Measurements from ENCODE around the gene RPS2.
"Not testable (repeated sequence)": the region's sequence is repeated elsewhere in the genome, so short reads cannot be mapped to it uniquely, and the experiment has no call there.

Gene RPS2

DNA sequence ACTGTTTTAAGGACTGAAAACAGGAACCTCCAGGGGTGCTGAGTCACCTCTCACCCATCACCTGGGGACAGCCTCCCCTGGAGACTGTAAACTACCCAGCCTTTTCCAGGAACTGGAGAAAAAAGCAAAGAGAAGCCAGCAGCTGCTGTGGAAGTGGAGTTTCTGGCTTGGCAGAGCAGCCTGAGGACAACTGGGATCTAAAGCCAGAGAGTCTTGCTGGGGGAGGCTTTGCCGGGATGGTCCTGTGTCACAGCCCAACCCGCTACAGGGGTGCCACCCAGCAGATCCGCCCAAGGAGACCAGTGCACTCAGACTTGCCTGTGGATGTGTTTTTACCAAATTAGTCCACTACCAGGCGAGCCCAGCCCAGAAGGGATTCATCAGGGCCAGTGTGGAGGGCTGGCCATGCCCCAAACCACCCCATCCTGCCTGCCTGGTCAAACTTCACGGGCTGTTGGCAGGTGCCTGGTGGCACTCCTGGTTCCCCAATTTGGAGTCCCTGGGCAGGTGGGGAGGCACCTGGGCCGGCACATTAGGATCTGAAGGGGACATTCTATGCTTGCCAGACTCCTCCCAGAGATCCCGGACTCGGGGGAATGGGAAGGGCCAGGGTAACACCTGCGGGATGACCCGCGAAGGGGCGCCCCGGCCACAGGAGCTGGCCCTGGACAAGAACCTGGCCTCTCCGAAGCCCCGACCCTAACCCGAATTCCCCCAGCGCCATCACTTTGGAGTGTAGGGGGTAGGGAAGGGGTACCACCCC is 22.4 kb downstream of the RPS2 start:
- no peak for DNase-seq (ENCODE audit: low read depth in 2 of 2)

DNA sequence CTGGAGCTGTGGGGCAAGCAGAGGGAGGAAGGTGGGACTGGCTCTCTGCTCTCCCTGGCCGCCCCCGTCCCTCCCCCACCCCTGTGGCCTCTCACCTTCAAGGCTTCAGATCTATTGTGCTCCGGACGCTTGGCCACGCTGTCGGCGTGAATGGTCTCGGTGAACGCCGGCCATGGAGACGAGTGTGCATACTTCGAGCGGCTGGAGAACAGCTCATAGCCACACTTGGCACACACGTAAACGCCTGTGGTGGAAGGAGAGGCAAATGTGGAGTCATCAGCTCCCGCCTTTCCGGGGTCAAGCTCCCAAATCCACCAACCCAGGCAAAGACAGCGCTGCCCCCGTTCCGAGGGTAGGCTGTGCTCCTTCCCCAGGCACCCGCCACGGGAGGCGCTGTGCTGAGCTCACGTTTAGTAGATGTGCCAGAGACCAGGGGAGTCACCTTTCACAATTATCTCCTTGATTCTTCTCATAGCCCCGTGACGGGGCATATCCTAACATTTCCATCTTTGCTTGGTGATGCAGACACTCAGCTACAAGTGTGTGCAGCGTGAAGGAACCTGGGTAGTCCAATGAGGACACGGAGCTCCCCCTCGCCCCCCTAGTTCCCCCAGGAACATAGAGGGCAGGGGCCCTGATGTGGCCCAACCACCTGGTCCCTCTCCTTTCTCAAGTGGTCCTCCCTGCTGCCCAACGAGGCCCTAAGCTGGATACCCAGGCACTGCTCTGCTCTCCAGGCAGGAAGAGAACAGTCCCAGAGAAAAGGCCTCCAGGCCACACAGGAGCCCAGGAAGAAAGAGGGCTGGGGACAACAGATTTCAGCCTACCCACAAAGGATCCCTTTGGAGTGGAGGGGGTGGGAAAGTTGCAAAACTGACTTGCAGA is 23.2 kb downstream of the RPS2 start:
- no peak for DNase-seq (ENCODE audit: low read depth in 2 of 2)

DNA sequence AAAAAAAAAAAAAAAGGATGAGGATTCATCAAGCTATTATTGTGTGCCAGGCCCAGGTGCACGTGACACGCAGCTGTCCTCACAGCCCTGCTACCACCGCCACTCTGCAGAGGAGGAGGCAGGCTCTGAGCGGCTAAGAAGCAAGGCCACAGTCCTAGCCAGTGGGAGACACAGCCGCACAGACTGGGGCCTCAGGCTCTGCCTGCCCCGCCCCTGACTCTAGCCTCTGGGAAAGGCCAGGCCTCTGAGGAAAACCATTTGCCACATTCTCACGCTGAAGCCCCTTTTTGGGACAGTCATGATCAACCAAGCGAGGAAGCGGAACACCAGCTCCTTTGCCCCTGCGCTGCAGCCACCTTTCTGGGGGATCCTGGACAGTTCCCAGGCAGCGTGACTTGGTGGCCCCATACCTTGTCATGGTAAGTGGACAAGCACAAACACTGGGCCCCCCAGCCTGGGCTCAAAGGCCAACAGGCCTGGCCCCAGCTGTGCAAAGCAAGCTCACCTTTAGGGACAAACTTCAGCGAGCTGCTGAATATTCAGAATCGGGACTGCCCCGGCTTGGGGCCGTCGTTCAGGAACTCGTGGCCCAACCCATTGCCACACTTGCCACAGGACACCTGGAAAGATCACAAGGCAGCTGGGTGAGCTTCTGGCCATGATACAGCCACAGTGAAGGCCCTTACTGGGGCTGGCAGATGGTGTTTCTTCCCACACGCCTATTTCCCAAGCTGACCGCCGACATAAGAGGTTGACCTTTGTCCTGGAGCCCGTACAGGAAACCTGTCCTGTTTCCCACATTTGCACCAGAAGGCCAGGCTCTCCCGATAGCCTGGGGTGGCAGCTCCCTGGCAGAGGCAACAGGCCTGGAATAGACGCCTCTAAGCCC is 24.1 kb downstream of the RPS2 start:
- no peak for DNase-seq (ENCODE audit: low read depth in 2 of 2)

DNA sequence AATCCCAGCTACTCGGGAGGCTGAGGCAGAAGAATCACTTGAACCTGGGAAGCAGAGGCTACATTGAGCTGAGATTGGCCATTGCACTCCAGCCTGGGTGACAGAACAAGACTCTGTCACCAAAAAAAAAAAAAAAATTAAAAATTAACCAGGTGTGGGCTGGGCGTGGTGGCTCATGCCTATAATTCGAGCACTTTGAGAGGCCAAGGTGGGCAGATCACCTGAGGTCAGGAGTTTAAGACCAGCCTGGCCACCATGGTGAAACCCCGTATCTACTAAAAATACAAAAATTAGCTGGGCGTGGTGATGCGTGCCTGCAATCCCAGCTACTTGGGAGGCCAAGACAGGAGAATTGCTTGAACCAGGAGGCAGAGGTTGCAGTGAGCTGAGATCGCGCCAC is 24.8 kb downstream of the RPS2 start:
- not testable (repeated sequence) for DNase-seq (ENCODE audit: low read depth in 2 of 2)

DNA sequence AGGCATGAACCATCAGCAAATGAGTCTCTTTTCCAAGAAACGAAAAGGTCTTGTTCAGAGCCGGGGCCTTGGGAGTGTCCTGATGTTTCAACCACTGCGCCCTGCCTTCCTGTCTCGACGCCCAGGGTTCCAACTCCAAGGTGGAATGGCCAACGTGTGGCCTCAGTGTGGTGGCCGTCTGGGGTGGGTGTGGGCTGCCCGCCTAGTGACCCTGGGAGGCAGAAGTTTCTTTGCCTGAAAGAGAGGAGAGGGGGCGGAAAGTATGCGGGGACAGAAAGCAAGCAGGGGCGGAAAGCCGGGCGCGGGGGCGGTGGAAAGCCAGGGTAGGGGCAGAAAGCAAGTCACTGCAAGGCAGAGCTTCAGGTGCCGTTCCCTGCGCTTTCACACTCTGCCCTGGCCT is 25.7 kb downstream of the RPS2 start:
- no peak for DNase-seq (ENCODE audit: low read depth in 2 of 2)

DNA sequence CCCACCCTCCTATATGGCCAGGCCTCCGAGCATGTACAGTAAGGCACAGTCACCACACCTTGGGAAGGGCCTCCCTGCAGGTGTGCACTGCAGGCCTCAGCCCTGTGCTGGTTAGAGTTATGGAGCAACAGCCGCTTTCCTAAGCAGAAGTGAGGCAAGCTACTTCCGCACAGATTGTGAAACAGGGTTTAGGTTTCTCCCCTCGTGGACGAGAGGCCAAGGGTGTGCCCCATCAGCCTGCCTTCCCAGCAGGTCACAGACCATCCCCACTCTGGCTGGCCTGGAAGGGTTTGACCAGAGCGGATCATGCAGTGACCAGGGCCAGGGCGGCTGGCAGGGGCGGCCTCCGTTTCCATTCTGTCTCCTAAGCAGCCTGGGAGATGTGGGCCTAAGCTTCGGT is 26.3 kb downstream of the RPS2 start:
- no peak for DNase-seq (ENCODE audit: low read depth in 2 of 2)

DNA sequence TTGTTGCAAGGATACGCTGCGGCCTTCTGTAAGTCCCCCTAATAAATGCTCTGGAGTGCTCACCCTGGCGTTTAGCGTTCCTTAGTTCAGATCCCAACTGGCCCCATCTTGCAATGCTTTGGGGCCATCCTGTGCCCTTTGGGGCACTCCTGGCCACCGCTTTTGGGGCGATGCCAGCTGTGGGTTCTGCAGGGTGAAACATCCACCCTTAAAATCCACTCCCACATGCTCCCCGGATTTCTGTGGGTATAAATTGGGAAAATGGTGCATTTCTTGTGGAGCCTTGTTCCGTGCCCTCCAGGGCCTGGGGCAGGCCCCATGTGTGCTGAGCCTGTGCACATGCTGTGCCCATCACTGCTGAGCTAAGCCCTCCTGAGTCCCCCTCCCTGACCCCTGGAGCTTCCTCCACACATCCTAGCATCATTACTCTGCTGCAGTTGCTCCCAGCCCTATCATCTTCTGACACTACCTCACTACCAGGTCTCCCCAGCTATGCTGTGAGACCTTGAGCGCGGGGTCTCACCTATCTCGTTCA is 27.6 kb downstream of the RPS2 start:
- no peak for DNase-seq (ENCODE audit: low read depth in 2 of 2)

DNA sequence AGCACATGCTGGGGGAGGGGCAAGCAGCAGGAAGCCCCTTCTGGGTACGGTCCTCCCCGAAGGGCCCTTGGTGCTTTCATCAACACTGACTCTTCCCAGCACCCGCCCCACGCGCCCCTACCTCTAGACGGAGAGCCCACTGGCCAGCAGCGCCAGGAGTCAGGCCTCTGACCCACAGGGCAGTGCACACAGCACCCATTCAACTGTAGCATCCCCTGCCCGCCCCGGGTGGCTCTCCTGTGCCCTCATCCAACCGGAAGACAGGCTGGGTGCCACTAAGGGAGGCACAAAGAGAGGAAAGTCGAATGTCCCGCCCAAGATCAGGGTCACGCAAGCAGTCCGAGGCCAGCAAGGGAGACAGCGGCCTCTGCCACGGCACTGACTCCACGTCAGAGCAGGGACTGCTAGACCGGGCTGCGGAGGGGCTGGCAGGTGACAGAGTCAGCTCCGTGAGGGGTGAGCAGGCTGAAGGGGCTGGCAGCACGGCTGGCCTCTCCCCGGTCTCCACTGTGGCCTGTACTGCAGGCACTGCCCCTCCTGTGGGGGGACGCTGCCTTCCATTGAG is 31.4 kb downstream of the RPS2 start:
- DNase-seq (ENCODE audit: low read depth in 2 of 2), result no peak

DNA sequence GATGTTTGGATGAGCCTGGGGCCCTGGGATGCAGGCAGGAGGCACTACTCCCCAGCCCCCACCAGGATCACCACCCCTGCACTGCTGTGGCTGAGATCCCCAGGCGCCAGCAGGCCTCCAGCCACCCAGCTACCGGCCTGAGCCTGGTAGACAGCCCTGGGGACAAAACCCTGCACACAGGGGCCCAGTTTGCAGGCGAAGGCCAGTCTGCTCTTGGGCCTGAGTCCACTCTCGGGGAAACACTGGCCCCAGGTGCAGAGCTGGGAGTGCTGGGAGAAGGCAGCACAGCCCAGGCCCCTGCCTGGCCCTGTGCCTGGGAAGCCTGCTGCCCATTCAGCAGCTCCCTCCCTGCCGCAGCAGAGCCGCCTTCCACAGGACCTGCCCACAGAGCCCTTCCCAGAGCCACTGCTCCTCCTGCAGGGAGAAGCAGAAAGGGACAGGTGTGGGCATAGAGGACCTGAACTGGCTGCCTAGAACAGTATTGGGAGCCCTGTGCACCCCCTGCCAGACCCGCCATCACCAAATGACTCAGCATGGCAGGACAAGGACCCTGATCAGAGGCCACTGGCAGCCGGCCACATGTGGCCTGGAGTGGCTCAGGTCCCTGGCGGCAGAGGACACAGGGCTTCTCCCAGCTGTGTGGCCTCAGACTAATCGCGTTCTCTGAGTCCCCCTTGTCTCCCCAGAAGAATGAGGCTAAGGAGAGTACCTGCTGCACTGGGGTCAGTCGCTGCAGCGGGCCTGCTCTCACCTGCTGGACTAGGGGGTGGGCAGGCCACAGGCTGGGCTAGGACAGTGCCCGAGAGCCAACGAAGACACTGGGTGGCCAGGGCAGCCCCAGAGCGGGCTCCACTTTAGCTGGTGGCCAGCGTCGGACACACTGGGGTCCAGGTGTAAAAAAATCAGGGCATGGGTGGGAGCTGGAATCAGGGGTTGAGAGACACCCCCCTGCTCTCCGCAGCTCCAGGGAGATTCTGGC is 32.3 kb downstream of the RPS2 start:
- DNase-seq (ENCODE audit: low read depth in 2 of 2), result no peak

DNA sequence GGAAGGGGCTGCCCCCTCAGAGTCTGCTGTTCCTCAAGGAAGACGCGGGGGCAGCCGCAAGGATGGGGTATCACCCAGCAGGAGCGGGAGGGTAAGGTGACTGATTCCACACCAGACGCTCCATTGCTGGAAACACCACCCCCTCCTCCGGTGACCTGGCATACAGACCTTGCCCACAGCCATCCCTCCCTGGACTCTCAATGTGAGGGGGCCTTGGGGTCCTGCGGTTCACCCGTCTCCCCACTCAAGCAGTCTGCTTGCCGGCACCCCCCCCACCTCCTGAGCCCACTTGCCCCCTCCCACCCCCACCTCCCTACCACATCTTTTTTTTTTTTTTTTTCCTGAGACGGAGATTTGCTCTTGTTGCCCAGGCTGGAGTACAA is 34.3 kb downstream of the RPS2 start:
- DNase-seq (ENCODE audit: low read depth in 2 of 2), result no peak

DNA sequence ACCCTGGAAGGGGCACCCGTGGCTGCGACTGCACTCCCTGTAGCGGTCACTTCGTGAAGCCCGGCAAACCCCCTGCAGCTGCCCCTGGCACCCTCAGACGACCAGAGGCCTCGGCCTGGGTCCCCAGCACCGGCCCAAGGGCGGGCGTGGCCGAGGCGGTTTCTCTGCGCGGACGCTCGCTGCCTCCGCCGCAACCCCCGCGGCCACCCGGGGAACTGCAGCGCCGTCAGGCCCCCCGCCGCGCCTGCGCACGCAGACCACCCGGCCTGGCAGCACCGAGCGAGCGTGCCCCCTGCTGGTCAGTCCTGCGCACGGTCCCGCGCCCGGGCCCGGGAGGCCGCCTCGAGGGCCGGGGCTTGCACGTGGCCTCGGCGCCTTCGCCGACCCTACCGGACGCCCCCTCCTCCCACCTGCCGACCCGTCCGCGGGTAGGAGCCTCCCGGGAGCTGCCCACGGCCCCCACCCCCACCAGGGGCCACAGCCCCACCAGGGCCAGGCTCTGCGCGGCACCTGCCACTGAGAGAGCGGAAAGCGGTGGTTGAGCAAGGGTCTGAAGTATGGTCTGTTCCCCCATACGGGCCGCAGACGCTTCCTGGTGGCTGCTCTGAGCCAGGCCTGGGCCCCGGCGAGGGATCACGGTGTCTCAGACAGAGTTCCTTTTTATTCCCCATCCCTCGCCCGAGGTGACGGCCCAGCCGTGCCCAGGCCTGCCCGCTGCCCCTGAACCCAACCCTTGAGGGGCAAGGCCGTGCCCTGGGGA is 34.9 kb downstream of the RPS2 start:
- peak; percentile 90 to 92 for DNase-seq (ENCODE audit: low read depth in 2 of 2)

DNA sequence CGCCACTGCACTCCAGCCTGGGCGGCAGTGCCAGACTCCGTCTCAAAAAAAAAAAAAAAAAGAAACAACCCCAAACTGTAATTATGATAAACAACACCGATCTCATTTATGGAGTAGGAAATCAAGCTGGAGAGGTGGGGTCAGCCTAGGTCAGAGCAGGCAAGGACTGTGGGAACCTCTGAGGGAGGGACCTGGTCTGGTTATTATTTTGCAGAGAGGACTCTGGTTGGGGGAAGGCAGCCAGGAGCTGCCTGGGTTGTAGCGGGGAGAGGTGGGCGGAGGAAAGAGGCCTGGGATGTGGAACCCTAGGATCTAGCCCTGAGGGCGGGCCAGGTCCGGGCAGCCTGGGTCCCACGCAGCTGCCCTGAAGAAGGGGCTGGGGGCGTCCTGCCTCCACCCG is 35.5 kb downstream of the RPS2 start:
- no peak for DNase-seq (ENCODE audit: low read depth in 2 of 2)

DNA sequence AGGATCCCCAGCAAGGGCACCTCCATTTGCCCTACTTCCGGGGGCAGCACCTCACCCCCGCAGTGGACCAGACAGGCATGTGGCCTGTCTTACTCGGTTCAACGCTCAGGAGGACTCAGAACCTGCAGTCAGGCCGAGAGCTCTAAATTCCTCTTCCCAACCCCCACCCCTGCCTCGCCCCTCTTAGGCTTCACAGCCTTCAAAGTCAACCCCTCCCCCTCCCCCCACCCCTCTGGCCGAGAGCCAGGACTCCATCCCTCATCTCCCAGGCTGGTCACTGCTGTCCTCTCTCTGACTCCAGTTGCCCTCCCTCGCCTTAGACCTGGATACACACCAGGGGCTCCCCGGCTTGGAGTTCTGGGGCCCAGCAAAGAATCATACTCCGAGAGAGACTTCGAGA is 38.4 kb downstream of the RPS2 start:
- DNase-seq (ENCODE audit: low read depth in 2 of 2), result no peak

DNA sequence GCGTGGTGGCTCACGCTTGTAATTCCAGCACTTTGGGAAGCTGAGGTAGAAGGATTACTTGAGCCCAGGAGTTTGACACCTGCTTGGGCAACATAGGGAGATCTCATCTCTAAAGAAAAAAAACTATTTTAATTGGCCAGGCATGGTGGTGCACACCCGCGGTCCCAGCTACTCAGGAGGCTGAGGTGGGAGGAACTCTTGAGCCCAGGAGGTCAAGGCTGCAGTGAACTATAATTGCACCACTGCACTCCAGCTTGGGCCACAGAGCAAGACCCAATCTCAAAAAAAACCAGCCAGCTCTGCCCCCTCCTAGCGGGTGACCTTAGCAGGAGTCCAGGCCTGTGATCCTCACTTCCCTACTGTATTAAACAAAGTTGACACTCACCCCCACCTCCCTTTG is 40.5 kb downstream of the RPS2 start:
- DNase-seq (ENCODE audit: low read depth in 2 of 2), result no peak

DNA sequence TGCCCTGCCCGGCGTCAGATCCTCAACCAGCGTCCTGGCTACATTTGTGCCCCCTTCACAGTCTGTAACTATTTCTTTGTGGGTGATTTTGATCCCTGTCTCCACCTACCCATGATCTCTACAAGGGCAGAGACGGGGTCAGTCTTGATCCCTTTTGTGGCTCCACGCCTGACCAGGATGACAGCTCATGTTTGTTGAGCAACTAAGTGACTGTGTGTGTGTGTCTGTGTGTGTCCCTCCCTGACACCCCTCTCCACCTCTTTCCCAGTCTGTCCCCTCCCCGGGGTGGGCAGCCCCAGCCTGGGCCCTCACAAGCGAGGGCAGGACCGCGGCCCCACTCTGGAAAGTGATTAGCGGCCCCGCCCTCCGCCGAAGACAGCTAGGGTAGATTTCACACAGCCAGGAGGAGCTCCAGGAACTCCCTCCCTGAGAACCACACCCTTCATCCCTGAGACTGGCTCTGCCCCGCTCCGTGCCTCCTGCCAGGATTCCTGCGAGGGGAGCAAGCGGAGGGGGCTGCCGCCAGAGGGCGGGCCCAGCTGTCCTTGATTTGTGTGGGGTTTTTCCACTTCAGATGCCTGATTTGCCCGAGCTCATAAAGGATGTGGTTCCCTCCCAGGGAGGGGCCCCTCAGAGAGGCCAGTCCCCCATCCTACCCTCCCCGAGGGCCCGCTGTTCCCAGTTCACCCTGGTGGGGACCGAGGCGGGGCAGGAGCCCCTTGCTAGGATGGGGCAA is 41.2 kb downstream of the RPS2 start:
- no peak for DNase-seq (ENCODE audit: low read depth in 2 of 2)

DNA sequence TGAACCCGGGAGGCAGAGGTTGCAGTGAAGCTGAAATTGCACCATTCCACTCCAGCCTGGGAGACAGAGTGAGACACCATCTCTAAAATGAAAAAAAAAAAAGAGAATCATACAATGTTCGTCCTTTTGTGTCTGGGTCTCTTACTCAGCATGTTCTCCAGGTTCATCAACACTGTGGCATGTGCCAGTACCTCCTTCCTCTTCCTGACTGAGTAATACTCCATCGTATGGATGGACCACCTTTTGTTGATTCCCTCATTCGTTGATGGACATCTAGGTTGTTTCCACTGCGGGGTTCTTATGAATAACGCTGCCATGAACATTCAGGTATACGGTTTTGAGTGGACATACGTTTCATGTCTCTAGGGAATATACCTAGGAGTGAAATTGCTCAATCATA is 42.3 kb downstream of the RPS2 start:
- DNase-seq (ENCODE audit: low read depth in 2 of 2), result no peak

DNA sequence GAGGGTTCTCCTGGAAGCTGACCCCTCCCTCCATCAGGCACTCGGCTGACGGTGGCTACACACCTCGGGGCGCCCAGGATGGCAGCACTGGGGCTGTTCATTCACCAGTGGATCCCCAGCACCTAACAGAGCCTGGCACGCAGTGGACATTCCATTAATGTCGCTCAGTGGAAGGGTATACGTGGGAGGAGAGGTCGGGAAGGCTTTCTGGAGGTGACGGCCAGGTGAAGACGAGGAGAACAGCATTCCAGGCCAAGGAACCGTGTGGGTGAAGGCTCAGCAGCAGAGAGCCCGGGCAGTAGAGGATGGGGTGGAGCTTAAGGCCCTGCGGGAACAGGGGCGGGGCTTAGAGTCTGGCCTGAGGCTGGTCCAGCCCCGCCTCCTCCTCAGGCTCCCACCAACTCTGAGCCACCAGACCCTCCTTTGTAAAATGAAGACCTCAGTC is 43.9 kb downstream of the RPS2 start:
- DNase-seq (ENCODE audit: low read depth in 2 of 2), result no peak

DNA sequence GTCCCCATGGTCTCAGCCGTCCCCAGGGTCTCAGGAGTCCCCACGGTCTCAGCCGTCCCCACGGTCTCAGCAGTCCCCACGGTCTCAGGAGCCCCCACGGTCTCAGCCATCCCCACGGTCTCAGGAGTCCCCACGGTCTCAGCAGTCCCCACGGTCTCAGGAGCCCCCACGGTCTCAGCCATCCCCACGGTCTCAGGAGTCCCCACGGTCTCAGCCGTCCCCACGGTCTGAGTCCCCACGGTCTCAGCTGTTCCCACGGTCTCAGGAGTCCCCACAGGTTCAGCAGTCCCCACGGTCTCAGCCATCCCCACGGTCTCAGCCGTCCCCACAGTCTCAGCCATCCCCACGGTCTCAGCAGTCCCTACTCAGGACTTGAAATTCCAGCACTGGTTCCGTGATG is 44.5 kb downstream of the RPS2 start:
- DNase-seq (ENCODE audit: low read depth in 2 of 2), result not testable (repeated sequence)
